ENCODE data around the gene AGPAT2. TPM values are rescaled to one million over a fixed set of nuclear protein-coding genes. Genes with fewer than 3 reads are reported as not detected.

The AGPAT2 gene
- total RNA-seq, 1 experiment from 2014 or later, result 54.7 TPM

GRCh38 chr9:136671646-136672430 lies 15.4 kb downstream of the AGPAT2 start:
- no peak overlapping the region for H3K4me3 ChIP-seq (ENCODE audit: insufficient read depth, low read depth, low read length)
- peak; percentile 98 for DNase-seq
- H3K27me3 ChIP-seq (ENCODE audit: control insufficient read depth, insufficient read depth, low read length), result no peaks in the 10 kb centered on the region
- H3K36me3 ChIP-seq (replicated peaks; ENCODE audit: control insufficient read depth, insufficient read depth, low read length), result no peaks in the 10 kb centered on the region; the same call in 1 of the 2 replicates

- H3K4me3 ChIP-seq (ENCODE audit: insufficient read depth, low read depth, low read length), result no peak overlapping the region
- no peak for DNase-seq
- H3K36me3 ChIP-seq (replicated peaks; ENCODE audit: control insufficient read depth, insufficient read depth, low read length), result no peaks in the 10 kb centered on the region; the same call in 1 of the 2 replicates
- no peaks in the 10 kb centered on the region for H3K27me3 ChIP-seq (ENCODE audit: control insufficient read depth, insufficient read depth, low read length)
These were observed 16.0 kb downstream of the AGPAT2 start for GRCh38 chr9:136671254-136671614.

- no peaks in the 10 kb centered on the region; the same call in 1 of the 2 replicates for H3K36me3 ChIP-seq (replicated peaks; ENCODE audit: control insufficient read depth, insufficient read depth, low read length)
- DNase-seq, result peak; percentile 69
- no peaks in the 10 kb centered on the region for H3K27me3 ChIP-seq (ENCODE audit: control insufficient read depth, insufficient read depth, low read length)
- H3K4me3 ChIP-seq (ENCODE audit: insufficient read depth, low read depth, low read length), result no peak overlapping the region
These were observed 16.5 kb downstream of the AGPAT2 start for GRCh38 chr9:136670576-136671253.

- H3K4me3 ChIP-seq (ENCODE audit: insufficient read depth, low read depth, low read length), result no peak overlapping the region
- DNase-seq, result peak; percentile 63
- H3K36me3 ChIP-seq (replicated peaks; ENCODE audit: control insufficient read depth, insufficient read depth, low read length), result no peaks in the 10 kb centered on the region; the same call in 1 of the 2 replicates
- no peaks in the 10 kb centered on the region for H3K27me3 ChIP-seq (ENCODE audit: control insufficient read depth, insufficient read depth, low read length)
These were observed 17.3 kb downstream of the AGPAT2 start for GRCh38 chr9:136669791-136670464.

- Histone ChIP-seq H3K27me3 (ENCODE audit: control insufficient read depth, insufficient read depth, low read length) (no peaks in the 10 kb centered on the region), H3K36me3 (replicated peaks; ENCODE audit: control insufficient read depth, insufficient read depth, low read length) (no peaks in the 10 kb centered on the region; the same call in 1 of the 2 replicates), H3K4me3 (ENCODE audit: insufficient read depth, low read depth, low read length) (no peak overlapping the region)
- DNase-seq, result no peak
These were observed 18.1 kb downstream of the AGPAT2 start for GRCh38 chr9:136668983-136669790.

- Histone ChIP-seq H3K36me3 (replicated peaks; ENCODE audit: control insufficient read depth, insufficient read depth, low read length) (no peaks in the 10 kb centered on the region), H3K27me3 (ENCODE audit: control insufficient read depth, insufficient read depth, low read length) (no peaks in the 10 kb centered on the region), H3K4me3 (ENCODE audit: insufficient read depth, low read depth, low read length) (no peak overlapping the region)
- no peak for DNase-seq
These were observed 19.1 kb downstream of the AGPAT2 start for GRCh38 chr9:136667940-136668760.

- Histone ChIP-seq H3K4me3 (ENCODE audit: insufficient read depth, low read depth, low read length) (no peak overlapping the region), H3K36me3 (replicated peaks; ENCODE audit: control insufficient read depth, insufficient read depth, low read length) (no peaks in the 10 kb centered on the region), H3K27me3 (ENCODE audit: control insufficient read depth, insufficient read depth, low read length) (no peaks in the 10 kb centered on the region)
- DNase-seq, result no peak
These were observed 19.9 kb downstream of the AGPAT2 start for GRCh38 chr9:136667214-136667939.

GRCh38 chr9:136666372-136667213 lies 20.7 kb downstream of the AGPAT2 start:
- Histone ChIP-seq H3K4me3 (ENCODE audit: insufficient read depth, low read depth, low read length) (peak overlapping the region; percentile 39), H3K27me3 (ENCODE audit: control insufficient read depth, insufficient read depth, low read length) (no peaks in the 10 kb centered on the region), H3K36me3 (replicated peaks; ENCODE audit: control insufficient read depth, insufficient read depth, low read length) (no peaks in the 10 kb centered on the region)
- peak; percentile 86 for DNase-seq

GRCh38 chr9:136665704-136666371 lies 21.4 kb downstream of the AGPAT2 start:
- peak; percentile 97 for DNase-seq
- H3K4me3 ChIP-seq (ENCODE audit: insufficient read depth, low read depth, low read length), result peak overlapping the region; percentile 52
- no peaks in the 10 kb centered on the region for H3K27me3 ChIP-seq (ENCODE audit: control insufficient read depth, insufficient read depth, low read length)

GRCh38 chr9:136665111-136665703 lies 22.1 kb downstream of the AGPAT2 start:
- Histone ChIP-seq H3K36me3 (replicated peaks; ENCODE audit: control insufficient read depth, insufficient read depth, low read length) (no peaks in the 10 kb centered on the region), H3K4me3 (ENCODE audit: insufficient read depth, low read depth, low read length) (peak overlapping the region; percentile 52), H3K27me3 (ENCODE audit: control insufficient read depth, insufficient read depth, low read length) (no peaks in the 10 kb centered on the region)
- peak; percentile 96 for DNase-seq

More at GRCh38 chr9:136665704-136666371, 21.4 kb downstream of the AGPAT2 start:
- H3K36me3 ChIP-seq (replicated peaks; ENCODE audit: control insufficient read depth, insufficient read depth, low read length), result no peaks in the 10 kb centered on the region

- Histone ChIP-seq H3K36me3 (replicated peaks; ENCODE audit: control insufficient read depth, insufficient read depth, low read length) (no peaks in the 10 kb centered on the region), H3K4me3 (ENCODE audit: insufficient read depth, low read depth, low read length) (no peak overlapping the region), H3K27me3 (ENCODE audit: control insufficient read depth, insufficient read depth, low read length) (no peaks in the 10 kb centered on the region)
- DNase-seq, result no peak
These were observed 23.0 kb downstream of the AGPAT2 start for GRCh38 chr9:136664000-136664915.

All from H7 (cell line).